HepG2 (cell line): ENCODE data around the gene ZDHHC14. TPM values are rescaled to one million over a fixed set of nuclear protein-coding genes. Genes with fewer than 3 reads are reported as not detected.

Experiments
- AGO2 ChIP-seq: fragments of 200-400 bp; formaldehyde crosslinking; optimal IDR thresholded peaks from 2 replicates; pipeline ENCODE3; 2017; ENCODE audit warnings: mild to moderate bottlenecking, low read depth, low read length, moderate library complexity
- ARID3A ChIP-seq: IDR thresholded peaks from 2 replicates; pipeline ENCODE4 v1.6.1; 2012; ENCODE audit warnings: low read depth, low read length, improper control_type of control experiment
- HDAC6 ChIP-seq: fragments of 200-600 bp; sonication (generic); IDR thresholded peaks from 2 replicates; pipeline ENCODE4 v1.7.0; 2017; ENCODE audit warnings: mild to moderate bottlenecking, antibody characterized with exemption, low read length, low read depth
- JDP2 ChIP-seq: sonication (generic); formaldehyde crosslinking; IDR thresholded peaks from 2 replicates; pipeline ENCODE4 v1.8.1; 2022; ENCODE audit warnings: missing genetic modification reagents, borderline replicate concordance
- KDM1A ChIP-seq: IDR thresholded peaks from 2 replicates; pipeline ENCODE4 v1.6.1; 2016; ENCODE audit warnings: missing compliant biosample characterization
- NCOA5 ChIP-seq: sonication (generic); formaldehyde crosslinking; IDR thresholded peaks from 2 replicates; pipeline ENCODE4 v1.4.0; 2020; ENCODE audit warnings: missing genetic modification reagents
- NFIC ChIP-seq: IDR thresholded peaks from 2 replicates; pipeline ENCODE4 v1.6.1; 2012; ENCODE audit warnings: mild to moderate bottlenecking, low read length, inconsistent platforms
- POLR2G ChIP-seq: fragments of 200-400 bp; formaldehyde crosslinking; IDR thresholded peaks from 2 replicates; pipeline ENCODE4 v1.6.1; 2018; ENCODE audit warnings: mild to moderate bottlenecking, low read depth, low read length, moderate library complexity
- SRF ChIP-seq: IDR thresholded peaks from 2 replicates; pipeline ENCODE4 v1.6.1; 2011; ENCODE audit warnings: mild to moderate bottlenecking, low read depth, low read length, moderate library complexity
- ZBTB21 ChIP-seq: sonication (generic); formaldehyde crosslinking; IDR thresholded peaks from 2 replicates; pipeline ENCODE4 v1.4.0; 2020; ENCODE audit warnings: missing genetic modification reagents
- ZBTB37 ChIP-seq: sonication (generic); formaldehyde crosslinking; IDR thresholded peaks from 2 replicates; pipeline ENCODE4 v1.4.0; 2020; ENCODE audit warnings: mild to moderate bottlenecking, missing genetic modification reagents
- ZBTB44 ChIP-seq: sonication (generic); formaldehyde crosslinking; IDR thresholded peaks from 2 replicates; pipeline ENCODE4 v1.4.0; 2020; ENCODE audit warnings: missing genetic modification reagents
- ZFP36 ChIP-seq: fragments of 150-350 bp; IDR thresholded peaks from 2 replicates; pipeline ENCODE4 v1.6.1; 2018; ENCODE audit warnings: borderline replicate concordance, low read length, low read depth; ENCODE audit not compliant: partially characterized antibody
- ZFP62 ChIP-seq: sonication (generic); formaldehyde crosslinking; IDR thresholded peaks from 2 replicates; pipeline ENCODE4 v1.4.0; 2020; ENCODE audit warnings: missing genetic modification reagents
- ZNF10 ChIP-seq: sonication (generic); formaldehyde crosslinking; IDR thresholded peaks from 2 replicates; pipeline ENCODE4 v1.4.0; 2020; ENCODE audit warnings: mild to moderate bottlenecking, low read depth, missing genetic modification reagents, borderline replicate concordance
- ZNF251 ChIP-seq: sonication (generic); formaldehyde crosslinking; IDR thresholded peaks from 2 replicates; pipeline ENCODE4 v1.9.0; 2021; ENCODE audit warnings: mild to moderate bottlenecking, missing genetic modification reagents
- ZNF484 ChIP-seq: sonication (generic); formaldehyde crosslinking; IDR thresholded peaks from 2 replicates; pipeline ENCODE4 v1.5.1; 2020; ENCODE audit warnings: mild to moderate bottlenecking, low read depth, missing genetic modification reagents, borderline replicate concordance
- ZNF674 ChIP-seq: sonication (generic); formaldehyde crosslinking; IDR thresholded peaks from 2 replicates; pipeline ENCODE4 v1.5.0; 2020; ENCODE audit warnings: low read depth, mild to moderate bottlenecking, missing genetic modification reagents
- ZNF75D ChIP-seq: sonication (generic); formaldehyde crosslinking; IDR thresholded peaks from 2 replicates; pipeline ENCODE4 v1.8.1; 2023; ENCODE audit warnings: missing genetic modification reagents, mild to moderate bottlenecking, borderline replicate concordance
- ZNF782 ChIP-seq: sonication (generic); formaldehyde crosslinking; IDR thresholded peaks from 2 replicates; pipeline ENCODE4 v1.4.0; 2020; ENCODE audit warnings: missing genetic modification reagents, mild to moderate bottlenecking, borderline replicate concordance
- ZNF883 ChIP-seq: sonication (generic); formaldehyde crosslinking; IDR thresholded peaks from 2 replicates; pipeline ENCODE4 v1.5.1; 2020; ENCODE audit warnings: mild to moderate bottlenecking, missing genetic modification reagents; ENCODE audit errors: not compliant biosample characterization
- ZSCAN20 ChIP-seq: sonication (generic); formaldehyde crosslinking; IDR thresholded peaks from 2 replicates; pipeline ENCODE4 v1.4.0; 2020; ENCODE audit warnings: missing genetic modification reagents, mild to moderate bottlenecking, borderline replicate concordance
- ZSCAN29 ChIP-seq: sonication (generic); formaldehyde crosslinking; conservative IDR thresholded peaks from 2 replicates; pipeline ENCODE4 v1.4.0; 2020; ENCODE audit warnings: mild to moderate bottlenecking, missing genetic modification reagents
- polyA plus RNA-seq, 8 experiments: library from polyadenylated mRNA; depleted of rRNA in 3 of 8; stranded (reverse) in 7 of 8; unstranded in 1 of 8; fragments of >200 nt; fragmentation: Illumina TruSeq in 4 of 8; extraction: Trizol in 4 of 8; gene quantifications; 2 replicates each; pipeline versions ENCODE4 v1.2.1 to v1.2.3, GENCODE V29; 2011 to 2016; ENCODE audit warnings: low read depth in 4 of 8, missing spikeins in 1 of 8, mixed read lengths in 1 of 8; ENCODE audit not compliant: insufficient read depth in 1 of 8
- total RNA-seq, 5 experiments: library from RNA; depleted of rRNA; stranded (reverse); fragments of >200 nt; fragmentation: Illumina TruSeq; extraction: Trizol; gene quantifications; 2 replicates each; pipeline ENCODE4 v1.2.3, GENCODE V29; 2016; ENCODE audit warnings: low read depth in 1 of 5
- TF ChIP-seq, protein P1 (sequence below): IDR thresholded peaks from 2 replicates; pipeline ENCODE4 v1.6.1; 2016; ENCODE audit warnings: mild to moderate bottlenecking, missing biosample characterization, missing genetic modification reagents

Gene ZDHHC14
- total and polyA plus RNA-seq, 2 of the 13 experiments (the other 11 are each of a cell fraction or from before 2014, with no cell fraction given), result 3.7 to 9.5 TPM

- TF ChIP-seq KDM1A (CRISPR knock-in tag) (no peak), NFIC (no peak), ZSCAN20 (CRISPR knock-in tag) (no peak), ZNF782 (CRISPR knock-in tag) (no peak), ZNF883 (CRISPR knock-in tag) (no peak), AGO2 (no peak), ZBTB37 (CRISPR knock-in tag) (no peak), SRF (no peak), POLR2G (no peak), ZSCAN29 (CRISPR knock-in tag) (no peak), ZNF10 (CRISPR knock-in tag) (no peak), ZNF75D (CRISPR knock-in tag) (no peak), ZNF484 (no peak), ZNF251 (CRISPR knock-in tag) (no peak), NCOA5 (CRISPR knock-in tag) (no peak), JDP2 (CRISPR knock-in tag) (no peak), ZFP36 (no peak), ZBTB44 (no peak), HDAC6 (no peak), ZFP62 (CRISPR knock-in tag) (no peak), ZBTB21 (CRISPR knock-in tag) (peak; percentile 90), ZNF674 (CRISPR knock-in tag) (no peak), ARID3A (0 out of 2 replicates have a peak, but pooled peaks have one; percentile 29)
- TF ChIP-seq, protein P1, sequence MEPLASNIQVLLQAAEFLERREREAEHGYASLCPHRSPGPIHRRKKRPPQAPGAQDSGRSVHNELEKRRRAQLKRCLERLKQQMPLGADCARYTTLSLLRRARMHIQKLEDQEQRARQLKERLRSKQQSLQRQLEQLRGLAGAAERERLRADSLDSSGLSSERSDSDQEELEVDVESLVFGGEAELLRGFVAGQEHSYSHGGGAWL, result no peak
These were observed 53.5 kb downstream of the ZDHHC14 start (continued) for GRCh38 chr6:157434349-157435033.
